GM19467 (cell line): Measurements from ENCODE around the gene AP2M1.
A peak's percentile ranks its signal among the peaks of the same experiment; 100 is the strongest.
"Not testable (repeated sequence)": the region's sequence is repeated elsewhere in the genome, so short reads cannot be mapped to it uniquely, and the experiment has no call there.

Experiments
- ATAC-seq: cut with Tn5 transposase; IDR thresholded peaks from one replicate; pipeline ENCODE4 v1.9.1; 2021; ENCODE audit warnings: mild to moderate bottlenecking, moderate library complexity; ENCODE audit not compliant: unreplicated experiment

The AP2M1 gene

DNA sequence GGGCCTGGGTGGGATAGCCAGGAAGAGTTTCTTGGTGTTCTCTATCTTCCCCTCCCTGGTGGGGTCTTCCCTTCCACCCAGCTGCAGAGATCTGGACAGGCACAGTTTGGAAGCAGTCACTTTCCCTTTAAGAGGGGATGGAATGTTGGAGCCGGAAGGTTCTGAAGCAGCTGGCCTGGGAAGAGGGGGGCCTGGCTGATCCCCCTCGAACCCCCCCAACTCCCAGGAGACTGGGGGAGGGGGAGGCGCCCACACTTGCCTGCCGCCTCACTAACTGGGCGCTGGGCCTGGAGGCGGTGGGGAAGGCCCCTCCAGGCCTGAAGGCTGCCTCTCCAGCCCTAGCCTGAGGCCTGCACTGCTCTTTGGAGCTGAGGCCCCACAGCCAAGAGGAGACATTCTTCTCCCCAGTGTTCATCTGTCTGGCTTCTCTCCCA is 18.1 kb upstream of the AP2M1 start:
- ATAC-seq: no peak

DNA sequence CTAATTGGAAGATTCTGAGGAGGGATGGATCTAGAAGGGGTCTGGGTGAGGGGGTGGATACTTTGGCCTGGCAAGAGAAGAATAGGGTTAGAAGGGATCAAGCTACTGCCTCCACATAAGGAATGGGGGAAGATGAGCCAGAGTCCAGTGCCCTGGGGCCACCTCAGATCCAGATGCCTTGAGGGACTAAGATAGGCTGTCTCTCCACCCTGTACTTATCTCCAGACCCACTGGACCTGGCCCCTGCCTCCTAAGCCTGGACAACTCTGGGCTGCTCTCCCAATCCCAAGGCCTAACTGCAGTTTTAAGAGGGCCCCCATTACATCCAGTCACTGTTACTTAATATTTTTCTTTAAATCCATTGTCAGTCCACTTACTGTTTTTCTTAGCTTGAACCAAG is 17.4 kb upstream of the AP2M1 start:
- no peak for ATAC-seq

- no peak for ATAC-seq
Measured at GRCh38 chr3:184158404-184158803, 16.3 kb upstream of the AP2M1 start.

DNA sequence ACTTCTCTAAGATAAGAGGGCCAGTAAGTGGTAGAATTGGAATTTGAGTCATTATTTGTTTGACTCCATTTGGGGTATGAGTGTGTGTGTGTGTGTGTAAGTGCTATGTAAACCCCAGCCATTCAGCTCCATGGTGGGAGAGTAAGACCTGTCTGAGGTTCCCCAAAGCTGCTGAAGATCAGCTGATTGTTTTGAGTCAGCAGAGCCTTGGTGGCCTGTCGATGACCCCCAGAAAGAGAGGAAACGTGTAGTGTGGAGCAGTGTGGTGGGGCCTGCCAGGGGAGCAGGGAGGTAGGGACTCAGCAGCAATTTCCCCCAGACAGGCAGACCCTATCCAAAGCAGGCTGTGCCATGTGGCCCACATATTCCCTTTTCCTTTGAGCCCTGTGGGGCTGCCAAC is 14.2 kb upstream of the AP2M1 start:
- no peak for ATAC-seq

- ATAC-seq: not testable (repeated sequence)
Measured at GRCh38 chr3:184162571-184163070, 12.0 kb upstream of the AP2M1 start.

DNA sequence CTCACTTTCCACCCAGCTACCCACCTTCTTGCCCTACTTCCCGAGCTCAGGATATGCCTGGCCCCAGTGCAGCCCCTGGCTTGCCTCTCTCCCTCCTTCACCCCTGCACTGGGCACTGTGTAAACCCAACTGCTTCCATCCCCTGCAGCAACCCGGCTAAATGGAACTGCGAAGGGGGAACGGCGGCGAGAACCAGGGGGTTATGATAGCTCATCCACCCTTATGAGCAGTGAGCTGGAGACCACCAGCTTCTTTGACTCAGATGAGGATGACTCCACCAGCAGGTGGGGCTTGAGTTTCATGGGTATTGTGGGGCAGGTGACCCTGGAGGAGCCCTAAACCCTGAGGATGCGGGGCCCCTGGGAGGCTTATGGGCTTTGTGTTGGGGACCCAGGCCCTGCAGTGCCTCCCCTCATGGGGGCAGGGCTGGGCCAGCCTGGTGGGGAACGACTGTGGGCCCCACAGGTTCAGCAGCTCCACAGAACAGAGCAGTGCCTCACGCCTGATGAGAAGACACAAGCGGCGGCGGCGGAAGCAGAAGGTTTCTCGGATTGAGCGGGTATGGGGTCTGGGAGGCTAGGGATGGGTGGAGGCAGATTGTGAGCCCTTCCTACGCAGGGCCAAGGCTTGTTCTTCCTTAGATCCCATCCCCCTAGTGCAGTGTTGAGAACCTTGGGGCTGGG is 9.9 kb upstream of the AP2M1 start:
- ATAC-seq: no peak

DNA sequence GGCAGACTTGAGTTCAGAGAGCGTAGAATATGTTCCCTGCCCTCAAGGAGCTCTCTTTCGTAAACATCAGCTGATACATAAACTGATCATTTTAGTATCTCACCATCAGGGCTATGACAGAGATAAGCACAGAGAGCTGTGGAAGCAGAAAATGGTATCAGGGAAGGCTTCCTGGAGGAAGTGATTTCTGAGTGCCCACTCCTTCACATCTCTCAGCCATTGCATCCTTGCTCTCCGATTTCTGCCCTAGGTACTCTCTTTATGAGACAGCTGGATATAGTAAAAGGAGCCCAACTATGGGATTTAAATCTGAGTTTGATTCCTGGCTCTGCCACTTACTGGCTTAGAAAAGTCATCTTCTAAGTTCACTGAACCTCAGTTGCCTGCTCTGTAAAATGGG is 9.1 kb upstream of the AP2M1 start:
- ATAC-seq: no peak

DNA sequence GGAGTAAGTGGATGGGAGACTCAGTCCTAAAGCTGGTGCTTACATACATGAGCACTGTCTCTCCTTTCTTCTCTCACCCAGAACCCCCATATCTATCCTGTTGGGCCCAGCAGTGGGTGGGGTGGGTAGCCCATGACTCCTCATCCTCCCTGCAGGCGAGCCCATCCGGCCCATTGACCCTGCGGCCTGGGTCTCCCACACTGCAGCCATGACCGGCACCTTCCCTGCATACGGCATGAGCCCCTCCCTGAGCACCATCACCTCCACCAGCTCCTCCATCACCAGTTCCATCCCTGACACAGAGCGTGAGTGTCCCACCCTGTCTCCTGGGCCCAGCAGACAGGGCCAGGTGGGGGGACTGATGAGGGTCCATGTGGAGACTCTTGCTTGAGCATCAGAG is 8.0 kb upstream of the AP2M1 start:
- ATAC-seq: no peak

GRCh38 chr3:184167786-184168185 is 6.9 kb upstream of the AP2M1 start:
- ATAC-seq: no peak

- ATAC-seq: no peak
Measured at GRCh38 chr3:184168363-184169120, 6.1 kb upstream of the AP2M1 start.

DNA sequence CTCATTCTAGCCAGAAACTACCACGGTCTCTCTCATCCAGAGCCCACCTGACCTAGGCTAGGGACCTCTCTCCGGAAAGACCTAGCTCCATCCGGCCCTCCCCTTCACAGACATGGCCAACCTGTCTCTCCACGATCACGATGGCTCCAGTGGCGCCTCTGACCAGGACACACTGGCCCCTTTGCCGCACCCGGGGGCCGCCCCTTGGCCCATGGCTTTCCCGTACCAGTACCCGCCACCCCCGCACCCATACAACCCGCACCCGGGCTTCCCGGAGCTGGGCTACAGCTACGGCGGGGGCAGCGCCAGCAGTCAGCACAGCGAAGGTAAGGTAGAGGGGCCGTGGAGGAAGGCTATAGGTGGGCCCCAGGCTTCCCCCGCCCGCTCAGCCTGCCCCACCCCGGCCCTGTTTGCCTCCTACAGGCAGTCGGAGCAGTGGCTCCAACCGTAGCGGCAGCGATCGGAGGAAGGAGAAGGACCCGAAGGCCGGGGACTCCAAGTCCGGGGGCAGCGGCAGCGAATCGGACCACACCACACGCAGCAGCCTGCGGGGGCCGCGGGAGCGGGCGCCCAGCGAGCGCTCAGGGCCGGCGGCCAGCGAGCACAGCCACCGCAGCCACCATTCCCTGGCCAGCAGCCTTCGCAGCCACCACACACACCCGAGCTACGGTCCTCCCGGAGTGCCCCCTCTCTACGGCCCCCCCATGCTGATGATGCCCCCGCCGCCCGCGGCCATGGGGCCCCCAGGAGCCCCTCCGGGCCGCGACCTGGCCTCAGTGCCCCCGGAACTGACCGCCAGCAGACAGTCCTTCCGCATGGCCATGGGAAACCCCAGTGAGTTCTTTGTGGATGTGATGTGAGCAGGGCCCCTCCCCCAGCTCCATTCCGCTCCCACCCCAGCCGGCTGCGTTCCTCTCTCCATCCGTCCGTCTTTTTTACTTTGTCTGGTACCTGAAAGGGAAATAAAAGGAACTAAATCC is 4.5 kb upstream of the AP2M1 start:
- no peak for ATAC-seq

DNA sequence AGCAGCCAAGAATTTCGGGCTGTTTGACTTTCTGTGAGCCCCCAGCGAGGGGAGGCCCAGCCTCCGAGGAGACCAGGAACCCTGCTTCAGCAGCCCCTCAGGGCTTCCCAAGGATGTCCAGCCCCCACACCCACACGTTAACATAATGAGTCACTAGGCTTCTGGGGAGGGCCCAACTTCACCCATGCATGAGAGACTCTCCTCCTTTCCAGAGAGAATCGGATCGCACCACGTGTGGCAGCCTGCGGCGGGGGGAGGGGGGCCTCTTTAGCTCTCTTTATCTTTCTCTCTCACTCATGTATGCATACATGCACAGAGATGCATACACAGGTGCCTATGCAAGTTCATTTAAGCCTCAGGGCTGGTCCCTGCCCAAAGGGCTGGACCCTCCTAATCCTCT is 3.1 kb upstream of the AP2M1 start:
- ATAC-seq: no peak

GRCh38 chr3:184172681-184173373 is 1.8 kb upstream of the AP2M1 start:
- ATAC-seq: no peak

DNA sequence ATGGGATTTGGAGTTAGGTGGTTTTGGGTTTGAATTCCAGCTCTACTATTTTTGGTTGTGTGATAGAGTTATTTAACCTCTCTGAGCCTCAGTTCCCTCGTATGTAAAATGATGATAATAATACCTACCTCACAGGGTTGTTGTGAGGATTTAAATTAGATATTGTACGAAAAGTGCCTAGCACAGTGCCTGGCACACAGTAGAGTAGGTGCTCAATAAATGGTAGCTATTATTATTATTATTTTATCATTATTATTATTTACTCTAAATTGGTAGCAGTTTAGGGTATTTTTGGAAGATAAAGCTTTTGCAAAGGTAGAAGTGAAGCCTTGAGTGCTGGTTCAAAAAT is 1.3 kb upstream of the AP2M1 start:
- no peak for ATAC-seq

- ATAC-seq: peak; percentile 1
Measured at GRCh38 chr3:184174284-184174645, 390 bp upstream of the AP2M1 start.

DNA sequence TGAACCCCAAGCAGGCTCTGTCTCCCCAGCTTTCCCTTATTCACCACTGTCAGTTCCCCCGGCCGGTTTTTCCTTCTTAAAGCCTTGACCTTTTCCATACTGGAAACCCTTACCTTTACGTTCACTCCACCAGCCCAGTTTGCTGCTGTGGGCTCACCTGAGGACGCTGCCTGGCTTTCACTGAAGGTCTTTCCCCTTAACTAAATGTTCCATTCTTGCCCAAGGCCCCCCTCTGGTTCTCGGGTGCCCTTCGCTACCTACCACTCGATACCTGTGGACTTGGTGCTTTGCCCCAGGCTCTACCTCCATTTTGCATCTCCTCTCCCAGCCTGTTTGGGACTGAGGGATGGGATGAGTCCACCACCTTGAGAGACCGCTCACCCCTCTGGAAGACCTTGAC is 851 bp downstream of the AP2M1 start:
- ATAC-seq: no peak

DNA sequence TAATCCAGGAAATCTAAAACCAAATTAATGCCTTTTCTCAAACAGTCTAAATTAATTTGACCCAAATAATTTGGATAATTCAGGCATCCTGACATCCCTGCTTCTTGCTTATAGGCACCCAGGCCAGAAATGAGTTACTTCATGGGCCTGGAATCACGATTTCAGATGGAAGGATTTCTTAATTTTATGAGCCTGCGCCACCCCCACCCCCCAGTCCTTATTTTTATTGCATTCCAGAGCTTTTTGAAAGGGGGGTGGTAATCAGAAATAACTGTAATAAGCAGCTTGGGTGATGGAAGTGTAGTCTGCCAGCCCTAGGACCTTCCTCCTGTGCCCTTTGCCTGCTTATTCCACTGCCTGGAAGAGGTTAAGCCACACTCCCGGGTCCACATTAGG is 1.3 kb downstream of the AP2M1 start:
- ATAC-seq: no peak

- ATAC-seq: no peak
Measured at GRCh38 chr3:184176377-184177330, 2.0 kb downstream of the AP2M1 start.

GRCh38 chr3:184177331-184177731 is 2.7 kb downstream of the AP2M1 start:
- no peak for ATAC-seq
